Activated T-helper 17 cell treated with anti-CD3 and anti-CD28 coated beads, Interleukin-2, amount 50 U/mL, for 72 hours (primary cell): ENCODE results near the gene F3. TPM values are rescaled to one million over a fixed set of nuclear protein-coding genes. Genes with fewer than 3 reads are reported as not detected.

Source experiments
- ATAC-seq: fragments of 150-1000 bp; cut with Tn5 transposase; replicated peaks from 2 replicates; pipeline ENCODE4 v1.10.0; 2021; ENCODE audit warnings: mild to moderate bottlenecking, moderate library complexity
- H3K27ac Mint-ChIP-seq: one replicate; pipeline ENCODE4 v1.8.0; 2022; ENCODE audit warnings: mixed read lengths
- H3K27me3 Mint-ChIP-seq: one replicate; pipeline ENCODE4 v1.8.0; 2022; ENCODE audit warnings: mixed read lengths
- H3K36me3 Mint-ChIP-seq: one replicate; pipeline ENCODE4 v1.8.0; 2022; ENCODE audit warnings: low read depth, mild to moderate bottlenecking, mixed read lengths
- H3K4me1 Mint-ChIP-seq: one replicate; pipeline ENCODE4 v1.8.0; 2022; ENCODE audit warnings: mixed read lengths
- H3K4me3 Mint-ChIP-seq: one replicate; pipeline ENCODE4 v1.8.0; 2022; ENCODE audit warnings: mild to moderate bottlenecking, mixed read lengths
- H3K9me3 Mint-ChIP-seq: one replicate; pipeline ENCODE4 v1.8.0; 2022; ENCODE audit warnings: mixed read lengths
- total RNA-seq, 2 donors: library from RNA; stranded (reverse); gene quantifications; one replicate each; pipeline ENCODE4 v1.2.3, GENCODE V29; 2022

Gene F3
- total RNA-seq, 2 donors from 2014 or later = not detected

DNA sequence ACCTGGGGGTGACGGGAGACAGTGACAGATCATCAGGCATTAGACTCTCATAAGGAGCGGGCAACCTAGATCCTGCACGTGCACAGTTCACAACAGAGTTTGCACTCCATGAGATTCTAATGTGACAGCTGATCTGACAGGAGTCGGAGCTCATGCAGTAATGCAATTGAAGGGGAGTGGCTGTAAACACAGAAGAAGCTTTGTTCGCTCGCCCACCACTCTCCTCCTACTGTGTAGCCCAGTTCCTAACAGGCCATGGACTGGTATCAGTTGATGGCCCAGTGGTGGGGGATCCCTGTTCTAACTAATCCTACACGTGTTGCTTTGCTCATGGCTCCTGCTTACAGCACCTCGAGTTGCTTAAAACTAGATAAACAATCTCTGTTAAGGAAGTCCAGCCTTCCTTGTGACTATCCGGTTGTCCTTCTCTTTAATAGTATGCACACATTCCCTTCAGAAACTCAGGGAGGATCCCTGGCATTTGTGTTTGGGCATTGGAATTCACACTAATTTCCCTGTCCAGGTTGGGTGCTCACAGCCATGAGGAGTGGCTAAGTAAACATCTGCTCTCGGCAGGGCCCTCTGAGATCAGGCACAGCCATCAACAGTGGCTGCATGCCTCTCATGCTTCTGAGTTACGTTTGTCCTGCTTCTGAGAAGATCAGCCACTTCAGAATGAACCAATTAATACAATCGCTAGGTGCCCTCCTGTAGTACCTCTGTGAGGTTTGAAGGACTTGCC, 21.1 kb upstream of the F3 start:
- ATAC-seq = no peak
- H3K27me3 Mint-ChIP-seq = peaks cover 6% of the 10 kb centered on the region
- peaks cover 3% of the 10 kb centered on the region for H3K9me3 Mint-ChIP-seq
- H3K4me1 Mint-ChIP-seq = no peaks in the 10 kb centered on the region
- no peak overlapping the region for H3K27ac Mint-ChIP-seq
- H3K36me3 Mint-ChIP-seq = no peaks in the 10 kb centered on the region
- no peak overlapping the region for H3K4me3 Mint-ChIP-seq

DNA sequence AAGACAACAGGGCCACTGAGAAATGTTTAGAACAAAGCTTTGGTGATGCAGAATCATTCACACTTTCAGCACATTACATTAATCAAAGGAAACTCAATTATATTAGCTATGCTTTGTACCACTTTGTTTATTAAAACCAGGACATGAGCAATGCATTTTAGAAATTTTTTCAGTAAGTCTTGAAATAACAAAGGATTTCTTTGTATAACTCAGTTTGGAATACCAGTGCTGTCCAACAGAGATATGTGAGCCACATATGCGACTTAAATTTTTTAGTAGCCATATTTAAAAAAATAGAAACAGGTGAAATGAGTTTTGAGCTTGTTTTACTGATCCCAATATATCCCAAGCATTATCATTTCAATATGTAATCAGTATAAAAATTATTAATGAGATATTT, 18.8 kb upstream of the F3 start:
- Mint-ChIP-seq H3K4me1 (no peaks in the 10 kb centered on the region), H3K27ac (no peak overlapping the region), H3K27me3 (peaks cover 10% of the 10 kb centered on the region), H3K36me3 (no peaks in the 10 kb centered on the region), H3K9me3 (no peaks in the 10 kb centered on the region), H3K4me3 (no peak overlapping the region)
- no peak for ATAC-seq

DNA sequence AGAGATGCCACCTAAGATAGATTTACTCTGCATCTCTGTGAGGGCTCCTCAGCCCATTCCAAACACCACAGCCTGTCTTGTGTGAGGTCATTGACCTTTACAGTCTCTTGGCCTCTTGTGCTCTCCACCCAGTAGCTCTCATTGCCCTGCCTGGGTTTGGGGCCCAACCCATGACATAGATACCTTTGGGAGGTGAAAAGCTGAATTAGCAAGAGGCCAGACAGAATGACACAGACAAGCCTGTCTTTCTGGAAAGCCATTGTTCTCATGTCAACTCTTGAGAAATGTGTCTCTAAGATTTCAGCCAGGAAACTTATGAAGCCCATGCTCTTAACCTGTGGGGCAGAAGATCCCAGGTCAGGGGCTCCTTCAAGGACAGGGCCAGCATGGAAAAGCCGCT, 18.4 kb upstream of the F3 start:
- Mint-ChIP-seq H3K27ac (no peak overlapping the region), H3K36me3 (no peaks in the 10 kb centered on the region), H3K4me1 (no peaks in the 10 kb centered on the region), H3K4me3 (no peak overlapping the region), H3K9me3 (no peaks in the 10 kb centered on the region), H3K27me3 (peaks cover 11% of the 10 kb centered on the region)
- no peak for ATAC-seq

DNA sequence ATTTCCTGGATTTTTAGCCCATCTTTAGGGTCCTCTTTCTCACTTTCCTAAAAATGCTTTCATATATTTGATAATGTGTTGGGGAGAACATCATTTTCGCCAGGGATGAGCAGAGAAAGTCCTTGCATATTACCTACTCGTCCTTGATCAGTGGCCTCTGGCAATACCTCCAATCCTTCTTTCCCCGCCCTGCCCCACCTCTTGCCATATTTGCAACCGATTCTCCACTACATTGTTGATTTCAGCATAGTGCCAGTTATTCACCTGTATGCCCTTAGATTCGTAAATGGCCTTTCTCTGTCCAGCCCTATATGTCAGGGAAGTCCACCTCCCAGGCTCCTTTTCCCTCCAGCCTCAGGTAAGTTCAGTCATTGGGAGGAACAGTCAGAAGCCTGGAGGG, 13.5 kb upstream of the F3 start:
- Mint-ChIP-seq H3K4me1 (no peaks in the 10 kb centered on the region), H3K36me3 (no peaks in the 10 kb centered on the region), H3K4me3 (no peak overlapping the region), H3K9me3 (no peaks in the 10 kb centered on the region), H3K27me3 (peaks cover 15% of the 10 kb centered on the region), H3K27ac (no peak overlapping the region)
- ATAC-seq = no peak

DNA sequence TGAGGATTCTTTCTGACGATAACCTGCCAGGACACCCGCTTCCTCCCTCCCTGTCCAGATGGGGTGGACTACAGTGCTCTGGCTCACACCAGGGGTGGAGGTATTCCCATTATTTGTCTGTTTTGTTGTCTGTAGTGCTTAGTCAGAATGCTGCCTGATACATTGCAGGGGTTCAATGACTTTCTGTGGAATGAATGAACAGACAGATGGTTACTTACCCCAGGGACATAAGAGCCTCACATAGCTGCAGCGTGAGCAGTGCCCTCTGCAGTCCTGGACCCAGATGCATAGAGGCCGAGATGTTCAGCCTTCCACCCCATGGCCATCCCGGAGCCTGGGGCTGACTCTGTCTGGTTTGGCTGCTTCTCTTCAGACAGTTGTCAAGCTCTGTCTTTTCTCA, 13.0 kb upstream of the F3 start:
- H3K4me1 Mint-ChIP-seq = no peaks in the 10 kb centered on the region

DNA sequence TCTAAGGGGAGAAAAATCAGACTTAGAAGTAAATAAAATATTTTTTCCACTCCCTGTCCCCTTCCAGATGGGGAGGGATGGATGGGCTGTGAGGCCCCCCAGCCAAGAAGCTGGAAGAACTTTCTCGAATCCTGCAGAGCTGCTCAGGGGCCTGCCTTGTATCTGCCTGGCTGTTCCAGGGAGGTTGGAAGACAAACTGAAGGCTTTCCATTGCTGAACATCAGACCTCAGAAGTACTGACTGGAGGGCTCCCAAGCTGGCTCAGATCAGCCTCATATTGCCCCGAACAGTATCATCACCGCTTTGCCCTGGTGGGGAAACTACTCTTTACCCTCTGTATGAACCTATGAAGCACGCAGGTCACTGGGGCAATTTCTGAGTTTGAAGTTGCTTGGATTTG, 12.4 kb upstream of the F3 start:
- H3K27ac Mint-ChIP-seq = no peak overlapping the region
- ATAC-seq = no peak
- no peaks in the 10 kb centered on the region for H3K4me1 Mint-ChIP-seq
- no peaks in the 10 kb centered on the region for H3K9me3 Mint-ChIP-seq
- no peak overlapping the region for H3K4me3 Mint-ChIP-seq
- peaks cover 18% of the 10 kb centered on the region for H3K27me3 Mint-ChIP-seq
- no peaks in the 10 kb centered on the region for H3K36me3 Mint-ChIP-seq

More for the DNA sequence above, 13.0 kb upstream of the F3 start:
- H3K27ac Mint-ChIP-seq = no peak overlapping the region
- H3K27me3 Mint-ChIP-seq = peaks cover 18% of the 10 kb centered on the region
- H3K9me3 Mint-ChIP-seq = no peaks in the 10 kb centered on the region
- no peak for ATAC-seq
- no peaks in the 10 kb centered on the region for H3K36me3 Mint-ChIP-seq
- H3K4me3 Mint-ChIP-seq = no peak overlapping the region

DNA sequence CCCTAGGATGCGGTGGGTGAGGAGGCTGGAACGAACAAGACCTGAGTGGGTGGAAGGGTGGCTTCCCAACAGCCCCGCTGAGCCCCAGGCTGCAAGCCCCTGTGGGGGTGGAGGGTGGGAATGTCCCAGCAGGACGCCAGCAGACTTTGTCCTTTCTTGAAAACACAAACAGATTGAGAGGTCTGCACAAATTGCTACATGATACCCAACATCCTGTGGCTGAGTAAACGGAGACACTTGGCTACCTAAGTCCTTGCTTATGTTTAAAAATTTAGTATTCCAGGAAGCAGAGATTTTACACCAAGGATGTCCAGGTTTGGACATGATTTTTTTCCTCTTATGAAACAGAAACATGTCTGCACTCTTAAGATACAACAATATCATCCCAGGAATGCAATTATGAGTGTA, 11.8 kb upstream of the F3 start:
- Mint-ChIP-seq H3K4me1 (no peaks in the 10 kb centered on the region), H3K27ac (no peak overlapping the region), H3K9me3 (no peaks in the 10 kb centered on the region), H3K27me3 (peaks cover 18% of the 10 kb centered on the region), H3K36me3 (no peaks in the 10 kb centered on the region), H3K4me3 (no peak overlapping the region)
- ATAC-seq = no peak

DNA sequence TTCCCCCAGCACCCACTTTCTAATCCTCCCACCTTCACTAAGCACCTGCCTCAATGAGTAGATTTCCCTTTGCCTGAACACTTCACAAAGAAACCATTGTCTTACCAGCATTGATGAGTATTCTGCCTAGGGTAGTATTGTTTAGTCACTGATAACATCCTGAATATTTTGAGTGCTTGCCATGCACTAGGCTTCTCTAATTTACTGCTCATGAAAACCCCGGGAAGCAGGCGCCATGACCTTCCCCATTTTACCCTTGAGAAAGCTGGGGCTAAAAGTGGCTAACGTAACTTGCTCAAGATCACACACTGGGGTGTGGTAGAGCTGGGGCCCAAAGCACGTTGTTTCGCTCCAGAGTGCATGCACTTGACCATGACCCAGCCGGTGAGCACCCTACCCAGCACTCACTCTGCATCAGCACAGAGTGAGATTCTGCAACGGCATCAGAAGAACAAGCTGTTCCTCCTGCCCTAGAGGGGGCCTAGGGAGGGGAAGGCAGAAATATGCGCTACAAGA, 10.6 kb upstream of the F3 start:
- peaks cover 21% of the 10 kb centered on the region for H3K27me3 Mint-ChIP-seq
- H3K36me3 Mint-ChIP-seq = no peaks in the 10 kb centered on the region
- H3K4me1 Mint-ChIP-seq = no peaks in the 10 kb centered on the region
- no peak for ATAC-seq
- H3K9me3 Mint-ChIP-seq = no peaks in the 10 kb centered on the region
- H3K27ac Mint-ChIP-seq = no peak overlapping the region
- H3K4me3 Mint-ChIP-seq = no peak overlapping the region

DNA sequence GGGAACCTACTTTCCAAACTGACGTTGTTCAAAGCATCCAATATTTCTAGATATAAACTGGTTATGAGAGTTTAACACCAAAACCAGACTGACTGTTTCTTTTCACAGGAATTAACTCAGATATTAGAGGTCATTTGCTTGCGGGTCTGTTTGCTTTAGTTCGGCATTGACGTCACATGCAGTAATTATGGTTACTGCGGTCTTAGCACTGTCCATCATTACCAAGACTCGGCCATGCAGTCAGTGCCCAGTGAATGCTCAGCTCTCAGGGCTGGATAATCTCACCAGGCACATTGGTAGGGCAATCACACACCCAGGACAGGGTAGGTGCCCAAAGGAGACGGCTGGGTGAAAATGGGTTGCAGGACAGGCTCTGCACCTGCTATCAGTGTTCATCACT, 9.9 kb upstream of the F3 start:
- peaks cover 25% of the 10 kb centered on the region for H3K27me3 Mint-ChIP-seq
- no peaks in the 10 kb centered on the region for H3K9me3 Mint-ChIP-seq
- ATAC-seq = no peak
- no peak overlapping the region for H3K27ac Mint-ChIP-seq
- H3K4me3 Mint-ChIP-seq = no peak overlapping the region
- no peaks in the 10 kb centered on the region for H3K36me3 Mint-ChIP-seq
- no peaks in the 10 kb centered on the region for H3K4me1 Mint-ChIP-seq

DNA sequence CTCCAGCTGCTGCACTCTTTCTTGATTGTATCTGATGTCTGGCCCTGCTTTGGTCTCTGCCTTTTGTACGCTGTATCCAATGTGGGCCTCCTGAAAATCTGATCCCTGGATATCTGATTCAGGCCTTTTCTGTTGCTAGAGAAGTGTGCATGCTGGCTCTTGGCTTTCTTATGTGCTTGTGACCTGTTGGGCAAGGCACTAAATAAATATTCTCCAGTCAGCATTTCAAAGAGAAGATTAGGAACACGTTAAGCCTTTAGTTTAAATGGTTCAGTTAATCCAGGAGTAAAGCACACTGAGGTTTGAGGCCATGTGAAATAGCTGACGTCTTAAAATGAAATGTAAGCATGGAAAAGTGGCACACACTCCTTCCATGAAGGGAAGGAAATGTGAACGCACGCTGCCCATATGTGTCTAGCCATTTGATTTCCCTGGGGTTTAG, 9.3 kb upstream of the F3 start:
- no peak overlapping the region for H3K4me3 Mint-ChIP-seq
- no peaks in the 10 kb centered on the region for H3K36me3 Mint-ChIP-seq
- no peaks in the 10 kb centered on the region for H3K9me3 Mint-ChIP-seq
- no peak overlapping the region for H3K27ac Mint-ChIP-seq
- ATAC-seq = no peak
- H3K27me3 Mint-ChIP-seq = peaks cover 29% of the 10 kb centered on the region
- H3K4me1 Mint-ChIP-seq = no peaks in the 10 kb centered on the region

DNA sequence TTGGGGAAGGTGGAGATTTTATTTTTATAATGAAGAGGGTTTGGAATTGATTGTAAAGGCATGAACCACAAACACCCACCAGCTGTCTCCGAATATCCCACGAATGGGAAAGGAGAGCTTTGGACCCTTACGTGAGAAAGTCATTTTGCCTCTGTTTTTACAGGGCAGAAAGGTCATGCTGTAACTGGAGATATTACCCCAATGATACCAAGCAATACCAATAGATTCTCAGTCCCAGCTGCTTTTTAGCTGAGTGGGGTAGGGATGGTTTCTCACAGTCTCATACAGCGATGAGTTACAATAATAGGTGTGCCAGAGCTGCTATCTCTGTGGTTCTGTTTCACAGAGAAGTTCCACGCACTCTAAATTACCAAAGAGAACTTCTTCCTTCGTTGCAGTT, 8.8 kb upstream of the F3 start:
- ATAC-seq = no peak
- Mint-ChIP-seq H3K27me3 (peaks cover 25% of the 10 kb centered on the region), H3K4me1 (no peaks in the 10 kb centered on the region), H3K9me3 (no peaks in the 10 kb centered on the region), H3K27ac (no peak overlapping the region), H3K4me3 (no peak overlapping the region), H3K36me3 (no peaks in the 10 kb centered on the region)

DNA sequence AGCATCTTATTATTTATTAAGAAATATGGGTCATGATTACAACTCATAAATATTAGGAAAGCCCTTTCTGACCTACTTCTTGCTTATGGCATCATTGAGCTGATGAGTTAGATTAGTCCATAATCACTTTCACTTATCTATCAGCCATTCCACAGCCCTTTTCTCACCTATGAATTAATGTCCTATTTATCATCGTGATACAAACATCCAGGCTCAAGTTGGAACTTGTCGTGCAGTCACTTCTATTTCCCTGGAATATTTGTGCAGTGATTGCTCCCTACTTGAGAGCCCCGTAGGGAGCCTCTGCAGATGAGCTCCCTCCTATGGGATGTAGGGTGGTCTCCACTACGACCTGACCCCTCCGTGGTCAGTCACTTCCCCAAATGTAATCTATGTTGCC, 8.1 kb upstream of the F3 start:
- peaks cover 27% of the 10 kb centered on the region for H3K27me3 Mint-ChIP-seq
- no peak for ATAC-seq
- no peak overlapping the region for H3K27ac Mint-ChIP-seq
- H3K4me3 Mint-ChIP-seq = no peak overlapping the region
- H3K36me3 Mint-ChIP-seq = no peaks in the 10 kb centered on the region
- H3K4me1 Mint-ChIP-seq = no peaks in the 10 kb centered on the region
- H3K9me3 Mint-ChIP-seq = no peaks in the 10 kb centered on the region

DNA sequence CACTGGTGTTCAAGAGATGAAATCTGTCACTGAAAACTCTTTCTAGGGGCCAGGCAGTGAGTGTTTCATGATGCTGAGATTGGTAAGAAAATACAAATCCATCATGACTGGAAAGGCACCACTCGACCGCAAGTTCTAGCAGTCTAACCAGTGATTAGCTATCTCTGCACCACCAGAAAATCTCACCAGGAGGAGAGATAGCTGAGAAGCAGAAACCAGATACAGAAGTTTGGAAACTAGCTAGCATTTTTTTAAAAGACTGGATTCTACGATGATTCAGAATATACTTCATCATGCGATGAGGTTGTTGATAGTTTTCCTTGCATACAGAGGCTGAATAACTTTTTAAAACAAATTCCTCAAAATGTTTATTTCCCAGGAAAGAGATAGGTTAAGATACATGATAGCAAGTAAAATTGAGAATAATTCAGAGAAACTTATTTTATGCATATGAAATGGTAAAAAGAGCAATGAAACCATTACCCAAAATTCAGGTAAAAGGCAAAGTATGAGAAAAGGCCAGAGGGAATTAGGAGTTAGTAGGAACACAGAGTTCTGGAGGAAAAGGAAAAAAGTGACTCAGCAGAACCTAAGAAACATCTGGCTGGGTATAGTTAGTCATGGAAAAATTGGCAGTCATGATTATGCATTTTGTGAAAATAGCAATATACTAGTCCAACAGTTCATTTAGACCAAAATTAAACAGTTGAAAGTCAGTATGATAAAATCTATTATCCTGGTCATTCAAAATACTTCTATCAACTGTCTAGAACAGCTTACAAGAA, 3.3 kb upstream of the F3 start:
- Mint-ChIP-seq H3K27ac (no peak overlapping the region), H3K4me3 (no peak overlapping the region), H3K4me1 (no peaks in the 10 kb centered on the region), H3K9me3 (no peaks in the 10 kb centered on the region), H3K36me3 (no peaks in the 10 kb centered on the region), H3K27me3 (peaks cover 49% of the 10 kb centered on the region)
- no peak for ATAC-seq

DNA sequence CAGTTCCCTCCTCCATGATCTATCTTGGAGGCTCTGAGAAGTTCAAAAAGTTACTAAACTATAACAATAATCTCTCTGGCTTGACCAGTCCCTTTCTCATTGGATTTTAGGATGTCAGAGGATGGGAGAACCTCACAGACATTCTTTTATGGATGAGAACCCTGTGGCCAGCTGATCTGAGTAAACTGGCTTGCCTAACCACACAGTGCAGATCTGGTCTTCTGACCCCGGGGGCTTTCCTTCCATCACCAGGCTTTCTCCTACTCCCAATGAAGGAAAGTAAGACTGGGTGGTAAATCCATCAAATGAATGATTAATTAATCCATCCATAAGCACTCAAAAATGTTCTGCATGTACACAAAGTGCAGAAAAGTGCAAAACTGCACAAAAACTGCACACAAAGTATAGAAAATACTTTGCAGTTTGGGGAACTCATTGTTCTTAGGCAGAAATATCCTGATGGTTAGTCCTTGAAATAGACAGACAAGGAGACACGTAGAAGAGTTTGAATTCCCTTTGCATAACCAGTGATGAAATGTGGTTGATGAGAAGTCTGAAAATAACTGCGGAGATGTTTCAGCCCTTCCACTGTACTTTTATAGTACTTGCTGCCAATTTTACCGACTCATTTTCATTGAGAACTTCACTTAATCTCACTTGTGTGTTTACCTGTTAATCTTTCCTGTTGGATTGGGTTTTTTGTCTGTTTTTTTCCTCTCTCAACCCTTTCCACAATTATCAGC, 2.5 kb upstream of the F3 start:
- H3K4me3 Mint-ChIP-seq = no peak overlapping the region
- no peaks in the 10 kb centered on the region for H3K4me1 Mint-ChIP-seq
- H3K9me3 Mint-ChIP-seq = no peaks in the 10 kb centered on the region
- no peaks in the 10 kb centered on the region for H3K36me3 Mint-ChIP-seq
- ATAC-seq = no peak
- peaks cover 57% of the 10 kb centered on the region for H3K27me3 Mint-ChIP-seq
- no peak overlapping the region for H3K27ac Mint-ChIP-seq
